Activated naive CD4-positive, alpha-beta T cell treated with anti-CD3 and anti-CD28 coated beads, Interleukin-2, amount 50 U/mL, for 24 hours (primary cell): ENCODE measurements around the gene TCP10L.
"Not testable (repeated sequence)": the region's sequence is repeated elsewhere in the genome, so short reads cannot be mapped to it uniquely, and the experiment has no call there.

Experiments used
- H3K27ac Mint-ChIP-seq: one replicate; pipeline ENCODE4 v1.8.0; 2021; ENCODE audit warnings: mild to moderate bottlenecking, mixed read lengths
- H3K27me3 Mint-ChIP-seq: one replicate; pipeline ENCODE4 v1.8.0; 2021; ENCODE audit warnings: mixed read lengths
- H3K36me3 Mint-ChIP-seq: one replicate; pipeline ENCODE4 v1.8.0; 2021; ENCODE audit warnings: mixed read lengths
- H3K4me1 Mint-ChIP-seq: one replicate; pipeline ENCODE4 v1.8.0; 2021; ENCODE audit warnings: mixed read lengths
- H3K4me3 Mint-ChIP-seq: one replicate; pipeline ENCODE4 v1.8.0; 2021; ENCODE audit warnings: mild to moderate bottlenecking, mixed read lengths
- H3K9me3 Mint-ChIP-seq: one replicate; pipeline ENCODE4 v1.8.0; 2021; ENCODE audit warnings: mixed read lengths

TCP10L gene

DNA sequence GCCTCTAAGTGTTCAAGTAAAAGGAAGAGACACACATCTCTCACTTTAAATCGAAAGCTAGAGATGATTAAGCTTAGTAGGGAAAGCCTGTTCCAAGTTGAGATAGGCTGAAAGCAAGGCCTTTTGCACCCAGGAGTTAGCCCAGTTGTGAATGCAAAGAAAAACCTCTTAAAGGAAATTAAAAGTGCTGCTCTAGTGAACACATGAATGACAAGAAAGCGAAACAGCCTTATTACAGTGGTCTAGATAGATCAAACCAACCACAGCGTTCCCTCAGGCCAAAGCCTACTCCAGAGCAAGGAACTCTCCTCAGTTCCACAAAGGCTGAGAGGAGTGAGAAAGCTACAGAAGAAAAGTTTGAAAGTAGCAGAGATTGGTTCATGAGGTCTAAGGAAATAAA, 14.9 kb downstream of the TCP10L start:
- H3K27me3 Mint-ChIP-seq: no peaks in the 10 kb centered on the region
- peaks cover 1% of the 10 kb centered on the region for H3K36me3 Mint-ChIP-seq
- peaks cover 1% of the 10 kb centered on the region for H3K9me3 Mint-ChIP-seq
- H3K4me1 Mint-ChIP-seq: peaks cover 15% of the 10 kb centered on the region
- no peak overlapping the region for H3K4me3 Mint-ChIP-seq
- no peak overlapping the region for H3K27ac Mint-ChIP-seq

DNA sequence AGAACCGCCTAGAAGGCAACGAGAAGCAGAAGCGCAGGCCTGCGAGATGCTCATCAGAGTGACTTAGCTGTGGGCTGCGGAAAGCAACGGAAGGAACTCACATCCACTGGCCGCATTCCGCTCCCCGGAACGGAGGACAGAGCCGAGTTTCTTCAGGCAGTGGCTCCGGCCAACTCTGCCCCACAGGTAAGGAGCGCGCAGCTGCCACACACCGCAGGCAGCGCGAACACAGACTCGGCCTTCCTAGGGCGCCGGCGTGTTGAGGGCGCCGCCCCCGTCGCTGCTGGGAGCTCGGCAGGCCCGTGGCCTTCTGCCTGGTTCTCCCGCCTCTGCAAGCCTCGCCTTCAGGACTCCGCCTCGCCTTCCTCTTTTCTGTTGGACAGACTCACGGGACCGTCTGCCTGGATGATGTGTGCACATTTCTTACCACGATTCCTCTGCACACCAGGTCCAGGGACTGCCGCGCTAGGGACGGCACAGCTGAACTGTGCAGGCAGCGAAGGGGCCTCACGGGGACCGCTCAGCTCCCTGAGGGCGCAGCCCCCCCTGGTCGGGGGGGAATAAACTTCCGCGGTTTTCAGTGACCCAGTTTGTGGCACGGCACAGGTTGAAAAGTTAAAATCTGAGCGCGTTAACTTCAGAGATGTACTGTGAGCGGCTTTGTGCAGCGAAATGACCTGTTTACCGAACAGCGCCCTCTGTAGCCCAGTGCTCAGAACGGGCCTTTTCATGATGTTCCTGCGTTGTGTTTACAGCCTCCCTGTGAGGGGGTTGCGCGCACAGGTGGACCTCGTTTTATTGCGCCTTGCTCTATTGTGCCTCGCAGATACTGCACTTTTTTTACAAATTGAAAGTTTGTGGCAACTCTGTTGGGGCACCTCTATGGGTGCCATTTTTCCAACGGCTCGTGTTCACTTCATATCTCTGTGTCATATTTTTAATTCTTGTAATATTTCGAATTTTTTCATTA, 15.8 kb downstream of the TCP10L start:
- Mint-ChIP-seq H3K4me3 (peak overlapping the region; percentile 93), H3K27ac (peak overlapping the region; percentile 3)

DNA sequence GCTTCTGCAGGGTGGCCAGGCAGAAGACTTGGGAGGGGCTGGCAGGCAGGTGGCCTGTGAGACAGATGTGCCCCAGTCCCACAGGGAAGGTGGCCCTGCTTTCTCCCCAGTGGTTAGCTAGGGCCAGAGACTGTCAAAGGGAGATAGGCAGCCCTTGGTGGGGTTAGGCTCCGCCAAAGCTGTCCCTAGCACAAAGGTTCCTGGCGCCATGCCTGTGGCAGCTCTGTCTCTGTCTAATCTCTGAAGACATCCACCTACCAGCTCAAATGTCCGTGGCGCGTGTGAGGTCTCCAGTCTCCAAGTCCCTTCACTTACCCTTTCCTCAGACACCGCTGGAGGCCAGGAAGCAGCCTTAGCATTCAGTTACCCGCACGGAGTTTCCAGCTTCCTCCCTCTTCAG, 17.7 kb downstream of the TCP10L start:
- Mint-ChIP-seq H3K4me1 (peaks cover 15% of the 10 kb centered on the region), H3K27me3 (no peaks in the 10 kb centered on the region), H3K9me3 (peaks cover 11% of the 10 kb centered on the region), H3K27ac (no peak overlapping the region), H3K36me3 (peaks cover 9% of the 10 kb centered on the region), H3K4me3 (no peak overlapping the region)

More for the DNA sequence above, 15.8 kb downstream of the TCP10L start:
- H3K36me3 Mint-ChIP-seq: peaks cover 7% of the 10 kb centered on the region
- no peaks in the 10 kb centered on the region for H3K27me3 Mint-ChIP-seq
- H3K4me1 Mint-ChIP-seq: peaks cover 15% of the 10 kb centered on the region
- peaks cover 10% of the 10 kb centered on the region for H3K9me3 Mint-ChIP-seq

DNA sequence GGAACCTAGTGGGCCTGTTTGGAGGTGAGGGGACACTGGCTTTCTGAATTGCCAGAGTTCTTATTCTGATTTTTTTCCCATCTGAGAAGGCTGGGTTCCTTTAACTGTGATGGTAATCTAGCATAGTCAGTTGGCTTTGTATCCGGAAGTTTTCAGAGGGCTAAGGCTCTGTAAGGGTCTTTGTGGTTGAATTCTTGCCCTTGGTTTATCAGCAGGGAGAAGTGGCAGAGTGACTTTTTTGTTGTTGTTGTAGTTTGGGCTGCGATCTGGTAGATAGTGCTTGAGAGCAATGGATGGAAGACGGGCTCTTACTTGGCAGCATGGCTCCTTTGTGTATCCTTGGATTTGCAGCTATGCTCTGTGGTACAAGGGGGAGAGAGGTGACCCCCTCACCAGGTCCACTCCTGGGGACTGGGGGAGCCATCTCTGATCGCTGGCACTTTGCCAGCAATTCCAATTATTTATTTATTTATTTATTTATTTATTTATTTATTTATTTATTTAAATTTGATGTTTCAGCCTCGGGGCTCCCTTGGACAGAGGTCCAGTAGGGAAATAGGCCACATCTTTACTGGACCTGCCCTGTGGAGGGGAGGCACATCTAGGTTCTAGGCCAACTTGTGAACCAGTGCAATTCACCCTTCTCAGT, 18.5 kb downstream of the TCP10L start:
- Mint-ChIP-seq H3K36me3 (peaks cover 9% of the 10 kb centered on the region), H3K9me3 (peaks cover 11% of the 10 kb centered on the region), H3K27me3 (no peaks in the 10 kb centered on the region), H3K27ac (no peak overlapping the region), H3K4me3 (no peak overlapping the region), H3K4me1 (peaks cover 15% of the 10 kb centered on the region)

DNA sequence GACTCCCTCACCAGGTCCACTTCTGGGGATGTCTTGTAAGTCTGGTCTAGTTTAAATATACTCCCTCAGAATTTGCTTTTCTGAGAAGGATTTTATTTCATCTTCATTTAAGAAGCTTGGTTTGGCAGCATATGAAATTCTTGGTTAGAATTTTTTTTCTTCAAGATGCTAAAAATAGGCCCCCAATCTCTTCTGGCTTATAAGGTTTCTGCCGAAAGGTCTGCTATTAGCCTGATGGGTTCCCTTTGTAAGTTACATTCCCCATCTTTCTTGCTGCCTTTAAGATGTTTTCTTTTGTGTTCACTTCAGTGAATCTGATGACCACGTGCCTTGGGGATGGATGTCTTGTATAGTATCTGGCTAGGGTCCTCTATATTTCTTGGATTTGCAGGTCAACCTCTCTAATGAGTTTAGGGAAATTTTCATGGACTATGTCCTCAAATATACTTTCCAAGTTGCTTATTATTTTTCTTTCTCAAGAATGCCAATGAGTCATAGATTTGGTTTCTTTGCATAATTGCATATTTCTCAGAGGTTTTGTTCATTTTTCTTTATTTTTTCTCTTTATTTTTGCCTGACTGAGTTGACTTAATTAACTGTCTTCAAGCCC, 19.4 kb downstream of the TCP10L start:
- Mint-ChIP-seq H3K9me3 (peaks cover 11% of the 10 kb centered on the region), H3K36me3 (peaks cover 9% of the 10 kb centered on the region), H3K4me3 (no peak overlapping the region), H3K27ac (no peak overlapping the region), H3K4me1 (peaks cover 13% of the 10 kb centered on the region), H3K27me3 (no peaks in the 10 kb centered on the region)

DNA sequence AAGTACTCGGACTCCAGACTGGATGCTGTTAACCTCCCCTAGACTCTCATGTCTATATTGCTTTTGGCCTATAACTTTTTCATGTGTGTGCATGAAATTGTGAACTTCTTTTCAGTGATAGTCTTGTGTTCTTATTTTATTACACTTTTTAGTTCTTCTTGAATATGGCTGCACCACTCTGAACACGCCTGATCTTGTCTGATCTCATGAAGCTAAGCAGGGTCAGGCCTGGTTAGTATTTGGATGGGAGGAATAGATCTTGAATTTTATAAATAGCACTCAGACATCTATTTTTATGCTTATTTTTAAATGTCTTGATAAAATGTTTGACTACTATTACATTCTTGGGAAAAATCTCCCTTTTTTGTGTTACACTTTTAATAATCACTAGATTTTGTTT, 22.4 kb downstream of the TCP10L start:
- Mint-ChIP-seq H3K27me3 (no peaks in the 10 kb centered on the region), H3K36me3 (peaks cover 9% of the 10 kb centered on the region), H3K27ac (no peak overlapping the region), H3K4me1 (no peaks in the 10 kb centered on the region), H3K4me3 (no peak overlapping the region), H3K9me3 (peaks cover 11% of the 10 kb centered on the region)

DNA sequence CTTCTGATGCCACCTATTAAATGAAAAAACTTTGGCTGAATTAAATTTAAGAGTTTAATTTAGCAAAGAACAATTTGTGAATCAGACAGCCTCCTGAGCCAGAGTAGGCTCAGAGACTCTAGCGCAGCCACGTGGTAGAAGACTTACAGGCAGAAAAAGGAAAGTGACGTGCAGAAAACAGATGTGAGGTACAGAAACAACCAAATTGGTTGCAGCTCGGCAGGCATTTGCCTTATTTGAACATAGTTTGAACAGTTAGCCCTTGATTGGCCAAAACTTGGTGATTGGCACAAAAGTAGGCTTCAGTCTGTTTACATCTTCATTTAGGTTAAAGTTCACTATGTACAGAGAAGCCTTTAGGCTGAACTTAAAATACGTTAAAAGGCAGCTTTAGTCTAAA, 22.9 kb downstream of the TCP10L start:
- Mint-ChIP-seq H3K4me3 (no peak overlapping the region), H3K9me3 (peaks cover 11% of the 10 kb centered on the region), H3K36me3 (peaks cover 9% of the 10 kb centered on the region), H3K4me1 (no peaks in the 10 kb centered on the region), H3K27ac (no peak overlapping the region), H3K27me3 (no peaks in the 10 kb centered on the region)

DNA sequence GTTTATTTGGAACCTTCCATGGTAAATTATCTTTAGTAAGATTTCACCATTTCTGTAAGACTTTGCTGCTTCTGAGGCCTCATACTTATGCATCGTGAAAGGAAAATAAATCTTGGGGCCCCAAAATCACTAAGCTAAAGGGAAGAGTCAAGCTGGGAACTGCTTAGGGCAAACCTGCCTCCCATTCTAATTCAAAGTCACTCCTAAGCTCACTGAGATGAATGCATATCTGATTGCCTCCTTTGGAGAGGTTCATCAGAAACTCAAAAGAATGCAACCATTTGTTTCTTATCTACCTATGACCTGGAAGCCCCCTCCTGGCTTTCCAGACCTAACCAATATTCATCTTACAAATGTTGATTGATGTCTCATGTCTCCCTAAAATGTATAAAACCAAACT, 23.8 kb downstream of the TCP10L start:
- H3K9me3 Mint-ChIP-seq: peaks cover 11% of the 10 kb centered on the region
- H3K36me3 Mint-ChIP-seq, H3K4me3 Mint-ChIP-seq, H3K27ac Mint-ChIP-seq, H3K4me1 Mint-ChIP-seq, H3K27me3 Mint-ChIP-seq: not testable (repeated sequence)

DNA sequence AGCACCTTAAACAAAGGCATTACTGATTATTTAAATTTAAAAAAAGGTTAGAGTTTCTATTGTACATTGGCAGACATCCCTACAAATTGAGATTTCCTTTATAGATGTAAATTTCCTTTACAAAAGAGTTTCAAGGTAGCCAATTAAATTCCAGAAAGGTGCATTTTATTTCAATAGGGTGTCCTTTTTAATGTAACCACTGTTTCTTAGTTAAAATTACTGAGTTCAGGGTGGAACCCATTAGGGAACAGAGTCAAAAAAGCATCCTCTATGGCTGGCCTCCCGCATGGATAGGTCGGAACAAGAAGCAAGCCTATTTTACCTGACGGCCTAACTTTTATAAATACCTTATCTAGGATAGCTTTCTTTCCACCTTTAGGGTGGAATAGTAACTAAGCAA, 24.4 kb downstream of the TCP10L start:
- H3K4me1 Mint-ChIP-seq: no peaks in the 10 kb centered on the region
- H3K27ac Mint-ChIP-seq: no peak overlapping the region
- peaks cover 11% of the 10 kb centered on the region for H3K9me3 Mint-ChIP-seq
- no peaks in the 10 kb centered on the region for H3K27me3 Mint-ChIP-seq
- peaks cover 9% of the 10 kb centered on the region for H3K36me3 Mint-ChIP-seq
- H3K4me3 Mint-ChIP-seq: no peak overlapping the region

DNA sequence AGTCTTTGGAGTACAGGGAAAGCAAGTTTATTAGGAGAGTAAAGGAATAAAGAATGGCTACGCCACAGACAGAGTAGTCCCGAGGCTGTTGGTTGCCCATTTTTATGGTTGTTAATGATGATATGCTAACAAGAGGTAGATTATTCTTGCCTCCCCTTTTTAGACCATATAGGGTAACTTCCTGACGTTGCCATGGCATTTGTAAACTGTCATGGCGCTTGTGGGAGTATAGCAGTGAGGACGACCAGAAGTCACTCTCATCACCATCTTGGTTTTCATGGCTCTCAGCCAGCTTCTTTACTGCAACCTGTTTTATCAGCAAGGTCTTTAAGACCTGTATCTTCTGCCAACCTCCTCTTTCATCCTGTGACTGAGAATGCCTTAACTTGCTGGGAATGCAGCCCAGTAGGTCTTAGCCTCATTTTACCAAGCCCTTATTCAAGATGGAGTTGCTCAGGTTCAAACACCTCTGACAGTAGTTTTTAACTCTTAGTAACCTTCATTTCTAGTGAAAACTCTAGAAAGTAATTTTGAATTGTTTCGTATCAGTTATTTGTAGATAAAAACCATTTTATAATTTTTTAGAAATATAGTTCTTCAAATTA, 26.2 kb downstream of the TCP10L start:
- Mint-ChIP-seq H3K36me3 (no peaks in the 10 kb centered on the region), H3K4me3 (no peak overlapping the region), H3K4me1 (no peaks in the 10 kb centered on the region), H3K27ac (no peak overlapping the region), H3K27me3 (no peaks in the 10 kb centered on the region), H3K9me3 (no peaks in the 10 kb centered on the region)

DNA sequence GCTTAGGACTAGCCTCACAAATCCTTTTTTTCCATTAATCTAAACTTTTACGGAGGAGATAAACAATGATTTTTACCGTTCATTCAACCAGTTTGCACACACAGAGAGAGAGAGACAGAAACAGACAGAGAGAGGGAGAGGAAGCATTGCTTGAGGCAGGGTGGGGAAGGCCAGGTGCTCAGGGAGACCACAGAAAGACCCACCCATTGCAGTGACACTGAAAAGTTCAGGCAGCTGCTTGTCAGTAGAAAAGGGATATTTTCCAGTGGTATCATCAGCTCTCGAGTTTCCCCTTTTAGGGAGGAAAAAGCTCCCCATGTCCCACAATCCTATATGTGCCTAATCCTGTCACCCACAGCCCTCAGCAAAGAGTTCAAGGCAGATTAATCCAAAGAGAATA, 27.2 kb downstream of the TCP10L start:
- no peaks in the 10 kb centered on the region for H3K36me3 Mint-ChIP-seq
- no peaks in the 10 kb centered on the region for H3K9me3 Mint-ChIP-seq
- H3K4me1 Mint-ChIP-seq: no peaks in the 10 kb centered on the region
- H3K27ac Mint-ChIP-seq: no peak overlapping the region
- no peaks in the 10 kb centered on the region for H3K27me3 Mint-ChIP-seq
- H3K4me3 Mint-ChIP-seq: no peak overlapping the region

DNA sequence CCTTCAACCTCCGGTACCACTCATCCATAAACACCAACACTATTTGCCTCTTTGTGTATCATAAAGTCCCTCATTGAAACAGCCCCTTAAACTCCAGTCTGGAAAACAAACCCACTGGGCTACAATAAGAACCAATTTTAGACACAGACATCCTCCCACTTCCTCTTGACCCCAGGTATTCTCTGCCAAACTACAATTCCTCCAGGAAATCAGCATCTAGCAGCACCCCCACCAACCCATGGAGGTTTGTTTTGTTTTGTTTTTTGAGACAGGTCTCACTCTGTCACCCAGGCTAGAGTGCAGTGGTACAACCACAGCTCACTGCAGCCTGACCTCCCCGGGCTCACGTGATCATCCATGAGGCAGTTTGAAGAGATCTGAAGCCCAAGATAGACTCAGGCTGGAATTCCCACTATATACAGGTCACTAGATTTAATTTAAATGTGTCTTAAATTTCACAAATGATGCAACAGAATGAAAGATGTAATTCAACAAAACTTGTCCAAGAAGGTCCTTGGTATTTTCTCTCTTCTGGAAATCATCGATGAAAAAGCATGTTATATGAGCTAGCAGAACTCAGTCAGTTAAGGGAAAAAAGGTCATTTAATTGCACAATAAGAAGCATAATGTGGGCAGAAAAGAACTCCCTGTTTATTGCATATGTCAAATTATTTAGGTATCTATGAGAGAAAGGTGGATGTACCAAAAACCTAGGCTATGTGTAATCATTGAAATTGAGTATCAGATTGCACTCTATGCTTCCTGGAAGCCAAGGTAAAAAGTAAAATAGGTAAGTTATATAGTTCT, 30.3 kb downstream of the TCP10L start:
- Mint-ChIP-seq H3K4me1 (no peaks in the 10 kb centered on the region), H3K4me3 (no peak overlapping the region), H3K27me3 (no peaks in the 10 kb centered on the region), H3K36me3 (no peaks in the 10 kb centered on the region), H3K27ac (no peak overlapping the region), H3K9me3 (no peaks in the 10 kb centered on the region)

DNA sequence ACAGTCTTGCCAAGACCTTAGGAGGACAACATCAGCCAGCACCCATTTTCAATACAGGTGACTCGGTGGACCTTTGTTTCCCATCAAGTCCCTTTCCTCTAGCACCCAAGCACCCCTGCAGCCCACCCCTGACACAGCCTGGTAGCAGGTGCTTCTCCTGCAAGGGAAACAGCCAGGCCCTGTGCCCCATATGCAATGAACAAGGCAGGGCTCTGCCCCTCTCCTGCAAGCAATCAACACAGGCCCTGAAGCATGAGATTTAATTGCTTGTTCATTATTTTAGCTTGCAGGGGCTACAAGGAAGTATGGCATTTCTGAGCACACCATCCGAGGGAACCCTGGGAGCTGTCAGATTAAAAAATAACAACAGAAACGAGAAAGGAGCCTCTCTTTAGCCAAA, 35.4 kb downstream of the TCP10L start:
- no peaks in the 10 kb centered on the region for H3K9me3 Mint-ChIP-seq
- no peaks in the 10 kb centered on the region for H3K4me1 Mint-ChIP-seq
- H3K36me3 Mint-ChIP-seq: no peaks in the 10 kb centered on the region
- H3K27me3 Mint-ChIP-seq: no peaks in the 10 kb centered on the region
- H3K27ac Mint-ChIP-seq: no peak overlapping the region
- H3K4me3 Mint-ChIP-seq: no peak overlapping the region

DNA sequence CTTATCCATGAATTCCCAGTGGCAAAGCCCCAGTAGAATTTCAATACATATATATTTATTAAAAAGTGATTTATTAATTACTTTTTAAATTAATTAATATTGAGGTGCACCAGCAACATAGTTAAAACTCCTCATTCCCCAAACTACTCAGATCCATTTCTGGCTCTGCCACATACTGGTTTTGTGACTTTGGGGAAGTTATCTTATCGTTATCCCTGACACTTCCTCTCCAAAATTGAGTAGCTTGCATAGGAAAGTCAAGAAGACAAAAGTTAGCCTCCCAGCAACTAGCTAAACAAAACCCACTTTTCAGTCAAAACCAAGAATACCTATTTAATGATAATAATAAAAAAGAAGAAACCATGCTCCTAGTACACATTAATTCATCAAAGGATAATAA, 35.9 kb downstream of the TCP10L start:
- H3K27ac Mint-ChIP-seq: no peak overlapping the region
- H3K4me1 Mint-ChIP-seq: no peaks in the 10 kb centered on the region
- no peak overlapping the region for H3K4me3 Mint-ChIP-seq

DNA sequence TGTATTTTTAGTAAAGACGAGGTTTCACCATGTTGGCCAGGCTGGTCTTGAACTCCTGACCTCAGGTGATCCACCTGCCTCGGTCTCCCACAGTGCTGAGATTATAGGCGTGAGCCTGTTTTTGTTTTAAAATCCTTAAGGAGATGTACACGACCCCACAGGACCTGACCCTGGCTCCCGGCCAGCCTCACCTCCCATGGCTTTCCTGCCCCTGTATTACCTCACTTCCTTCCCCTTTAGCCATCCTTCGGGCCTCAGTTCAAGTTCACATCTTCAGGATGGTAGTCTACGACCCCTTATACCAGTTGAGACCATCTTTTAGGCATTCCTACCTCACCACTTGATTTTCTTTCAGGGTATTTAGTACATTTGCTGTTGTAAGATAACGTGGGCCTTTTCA, 36.3 kb downstream of the TCP10L start:
- Mint-ChIP-seq H3K4me1 (no peaks in the 10 kb centered on the region), H3K36me3 (no peaks in the 10 kb centered on the region), H3K27ac (no peak overlapping the region), H3K4me3 (no peak overlapping the region), H3K27me3 (no peaks in the 10 kb centered on the region), H3K9me3 (no peaks in the 10 kb centered on the region)

More for the DNA sequence above, 35.9 kb downstream of the TCP10L start:
- Mint-ChIP-seq H3K9me3 (no peaks in the 10 kb centered on the region), H3K27me3 (no peaks in the 10 kb centered on the region), H3K36me3 (no peaks in the 10 kb centered on the region)
